Small intestine (tissue), 7 donors: ENCODE measurements around the gene U2SURP. TPM values are rescaled to one million over a fixed set of nuclear protein-coding genes. Genes with fewer than 3 reads are reported as not detected.
"Not testable (repeated sequence)": the region's sequence is repeated elsewhere in the genome, so short reads cannot be mapped to it uniquely, and the experiment has no call there.

ENCODE experiments used
- DNase-seq, 2 donors: peaks; one replicate each; pipeline versions ENCODE4 v3.0.0 to v3.0.0-alpha.2; 2013
- FAIRE-seq: peaks from 2 replicates; lab custom pipeline; 2012; peaks lifted over from hg19 to GRCh38; lab: Jason Lieb, UNC
- H3K27ac ChIP-seq, 3 donors: one replicate each; pipeline ENCODE4 v1.5.1; 2013; ENCODE audit warnings: low read length in 2 of 3, mild to moderate bottlenecking in 2 of 3, control low read depth in 1 of 3, inconsistent platforms in 1 of 3, low read depth in 1 of 3, moderate library complexity in 1 of 3
- H3K27me3 ChIP-seq, 3 donors: one replicate each; pipeline ENCODE4 v1.6.1; 2013; ENCODE audit warnings: low read length in 3 of 3, inconsistent platforms in 1 of 3; ENCODE audit not compliant: control insufficient read depth in 3 of 3, insufficient read depth in 3 of 3
- H3K36me3 ChIP-seq, 3 donors: one replicate each; pipeline ENCODE4 v1.6.1; 2013; ENCODE audit warnings: low read length in 3 of 3, inconsistent platforms in 1 of 3, low read depth in 1 of 3, mild to moderate bottlenecking in 1 of 3, moderate library complexity in 1 of 3; ENCODE audit not compliant: control insufficient read depth in 3 of 3, insufficient read depth in 2 of 3
- H3K4me1 ChIP-seq, 3 donors: one replicate each; pipeline ENCODE4 v1.6.1; 2013; ENCODE audit warnings: low read length in 2 of 3, inconsistent platforms in 1 of 3, low read depth in 1 of 3, mild to moderate bottlenecking in 1 of 3, moderate library complexity in 1 of 3; ENCODE audit not compliant: control insufficient read depth in 3 of 3, insufficient read depth in 2 of 3
- H3K4me3 ChIP-seq, 3 donors: one replicate each; pipeline ENCODE4 v1.5.1; 2013; ENCODE audit warnings: low read length in 3 of 3, control low read depth in 1 of 3, inconsistent platforms in 1 of 3, low read depth in 1 of 3, mild to moderate bottlenecking in 1 of 3, moderate library complexity in 1 of 3
- H3K9me3 ChIP-seq, 2 donors: one replicate each; pipeline ENCODE4 v1.6.1; 2013; ENCODE audit warnings: low read depth in 1 of 2, low read length in 1 of 2; ENCODE audit not compliant: control insufficient read depth in 2 of 2, insufficient read depth in 1 of 2
- WGBS, 3 donors: extraction: QIAGEN DNeasy Blood & Tissue Kit; methylation state at CpG; one replicate each; pipeline ENCODE4 v1.1.7; 2013; 5-methylcytosine and 5-hydroxymethylcytosine counted together
- polyA plus RNA-seq, 4 donors: library from polyadenylated mRNA; stranded (reverse) in 3 of 4; unstranded in 1 of 4; fragments of 200-250 nt in 3 of 4; fragments of 120-200 nt in 1 of 4; gene quantifications; one replicate each; pipeline versions ENCODE4 v1.2.1 to v1.2.3, GENCODE V29; 2013
- donor health status: healthy with polysubstance abuse.
- donor health status: control.
- donor health status: control.
- donor health status: Bipolar disorder and iron deficiency.
- donor health status: healthy.

Gene U2SURP
- polyA plus RNA-seq, 4 donors, result 20.0 to 92.0 (median 29.2) TPM

- peak in 1 of 2 donors; percentile 33 for DNase-seq
- FAIRE-seq, H3K4me1 ChIP-seq, H3K27me3 ChIP-seq, H3K9me3 ChIP-seq, H3K27ac ChIP-seq, H3K4me3 ChIP-seq, H3K36me3 ChIP-seq: not testable (repeated sequence)
- 73 to 90% (median 90%) methylated on average over 12 of the region's 12 CpGs for WGBS, 3 donors
These were observed 71.1 kb downstream of the U2SURP start for GRCh38 chr3:143072298-143073020.

GRCh38 chr3:143073541-143073940 is 72.2 kb downstream of the U2SURP start:
- H3K4me3 ChIP-seq, H3K4me1 ChIP-seq, H3K27ac ChIP-seq, H3K27me3 ChIP-seq, DNase-seq, H3K9me3 ChIP-seq, H3K36me3 ChIP-seq, FAIRE-seq: not testable (repeated sequence)
- 90 to 93% (median 90%) methylated on average over 13 to 14 of the region's 15 CpGs for WGBS, 3 donors

- not testable (repeated sequence) for H3K27me3 ChIP-seq, H3K27ac ChIP-seq, H3K4me1 ChIP-seq, H3K4me3 ChIP-seq, FAIRE-seq, H3K9me3 ChIP-seq, DNase-seq, H3K36me3 ChIP-seq
- 83 to 89% (median 86%) methylated on average over 4 to 5 of the region's 5 CpGs for WGBS, 3 donors
These were observed 72.6 kb downstream of the U2SURP start for GRCh38 chr3:143073983-143074382.

GRCh38 chr3:143078883-143079282 is 77.5 kb downstream of the U2SURP start:
- H3K4me3 ChIP-seq, result no peak overlapping the region
- no peaks in the 10 kb centered on the region for H3K4me1 ChIP-seq
- FAIRE-seq (no peak), DNase-seq (no peak)
- WGBS, 3 donors, result 82 to 87% (median 84%) methylated on average over 4 of the region's 4 CpGs
- no peaks in the 10 kb centered on the region for H3K9me3 ChIP-seq
- no peak overlapping the region for H3K27ac ChIP-seq
- H3K27me3 ChIP-seq, result no peaks in the 10 kb centered on the region
- no peaks in the 10 kb centered on the region for H3K36me3 ChIP-seq

- Histone ChIP-seq H3K4me1 (no peaks in the 10 kb centered on the region), H3K27ac (no peak overlapping the region), H3K9me3 (peaks cover 0 to 6% of the 10 kb centered on the region in 2 donors), H3K36me3 (no peaks in the 10 kb centered on the region), H3K27me3 (no peaks in the 10 kb centered on the region), H3K4me3 (no peak overlapping the region)
- 85 to 91% (median 86%) methylated on average over 5 of the region's 5 CpGs for WGBS, 3 donors
- FAIRE-seq (no peak), DNase-seq (no peak)
These were observed 78.8 kb downstream of the U2SURP start for GRCh38 chr3:143080196-143080595.

GRCh38 chr3:143081365-143081764 is 80.0 kb downstream of the U2SURP start:
- Histone ChIP-seq H3K4me1 (no peaks in the 10 kb centered on the region), H3K36me3 (no peaks in the 10 kb centered on the region), H3K27me3 (no peaks in the 10 kb centered on the region), H3K27ac (no peak overlapping the region), H3K9me3 (peaks cover 0 to 9% of the 10 kb centered on the region in 2 donors), H3K4me3 (no peak overlapping the region)
- DNase-seq (no peak), FAIRE-seq (no peak)
- WGBS, 3 donors, result 84 to 96% (median 94%) methylated on average over 1 of the region's 1 CpG

- Histone ChIP-seq H3K4me3 (no peak overlapping the region), H3K9me3 (peaks cover 0 to 9% of the 10 kb centered on the region in 2 donors), H3K27ac (peak overlapping the region in 1 of 3 donors; percentile 46), H3K27me3 (no peaks in the 10 kb centered on the region), H3K4me1 (no peaks in the 10 kb centered on the region), H3K36me3 (no peaks in the 10 kb centered on the region)
- FAIRE-seq (no peak), DNase-seq (no peak)
- WGBS, 3 donors, result 77 to 80% (median 79%) methylated on average over 19 of the region's 19 CpGs
These were observed 80.7 kb downstream of the U2SURP start for GRCh38 chr3:143081844-143082778.

GRCh38 chr3:143083781-143084180 is 82.4 kb downstream of the U2SURP start:
- Histone ChIP-seq H3K9me3 (peaks cover 0 to 9% of the 10 kb centered on the region in 2 donors), H3K4me3 (no peak overlapping the region), H3K36me3 (no peaks in the 10 kb centered on the region), H3K27ac (no peak overlapping the region), H3K4me1 (no peaks in the 10 kb centered on the region), H3K27me3 (no peaks in the 10 kb centered on the region)
- FAIRE-seq (no peak), DNase-seq (no peak)
- WGBS, 3 donors, result 76 to 80% (median 80%) methylated on average over 3 of the region's 3 CpGs
